ENCODE measurements around the gene GNAQ.

GNAQ gene

GRCh38 chr9:77773381-77773780 lies 258.2 kb downstream of the GNAQ start:
- Histone ChIP-seq H3K27me3 (replicated peaks in 2 of 5; ENCODE audit: control insufficient read depth in 4 of 5, insufficient read depth in 5 of 5, low read length in 4 of 5) (no peaks in the 10 kb centered on the region), H3K27ac (ENCODE audit: insufficient read depth in 1 of 2, low read depth in 1 of 2, low read length in 2 of 2, poor library complexity in 1 of 2, severe bottlenecking in 2 of 2) (no peak overlapping the region), H3K36me3 (ENCODE audit: control insufficient read depth in 4 of 4, insufficient read depth in 4 of 4, low read length in 3 of 4) (peaks cover 12 to 49% (median 20%) of the 10 kb centered on the region in 4 experiments), H3K4me1 (ENCODE audit: control extremely low read depth in 1 of 4, control insufficient read depth in 4 of 4, insufficient read depth in 4 of 4, low read length in 3 of 4) (peaks cover 0 to 15% (median 11%) of the 10 kb centered on the region in 4 experiments), H3K9me3 (ENCODE audit: control extremely low read depth in 1 of 5, control insufficient read depth in 4 of 5, insufficient read depth in 2 of 5, low read depth in 1 of 5, low read length in 4 of 5) (peaks cover 2 to 24% (median 4%) of the 10 kb centered on the region in 5 experiments), H3K4me3 (ENCODE audit: control insufficient read depth in 1 of 7, extremely low read depth in 1 of 7, insufficient read depth in 4 of 7, low read depth in 2 of 7, low read length in 6 of 7) (no peak overlapping the region)
- CTCF ChIA-PET: interaction anchor here (1.1 to 3.2 kb wide), 2 partner anchors 22 to 92 kb away, joined by 4 to 9 read pairs; no protein-coding TSS in a partner anchor
- 100% methylated on average over 1 of the region's 3 CpGs for WGBS (ENCODE audit: insufficient coverage)
- POLR2A ChIA-PET: no interaction called here
- no peak for DNase-seq

GRCh38 chr9:77772646-77773045 lies 259.0 kb downstream of the GNAQ start:
- Histone ChIP-seq H3K4me1 (ENCODE audit: control extremely low read depth in 1 of 4, control insufficient read depth in 4 of 4, insufficient read depth in 4 of 4, low read length in 3 of 4) (peaks cover 0 to 15% (median 11%) of the 10 kb centered on the region in 4 experiments), H3K9me3 (ENCODE audit: control extremely low read depth in 1 of 5, control insufficient read depth in 4 of 5, insufficient read depth in 2 of 5, low read depth in 1 of 5, low read length in 4 of 5) (peaks cover under 1 to 18% (median 2%) of the 10 kb centered on the region in 5 experiments), H3K27ac (ENCODE audit: insufficient read depth in 1 of 2, low read depth in 1 of 2, low read length in 2 of 2, poor library complexity in 1 of 2, severe bottlenecking in 2 of 2) (no peak overlapping the region), H3K27me3 (replicated peaks in 2 of 5; ENCODE audit: control insufficient read depth in 4 of 5, insufficient read depth in 5 of 5, low read length in 4 of 5) (no peaks in the 10 kb centered on the region), H3K36me3 (ENCODE audit: control insufficient read depth in 4 of 4, insufficient read depth in 4 of 4, low read length in 3 of 4) (peaks cover 8 to 46% (median 17%) of the 10 kb centered on the region in 4 experiments), H3K4me3 (ENCODE audit: control insufficient read depth in 1 of 7, extremely low read depth in 1 of 7, insufficient read depth in 4 of 7, low read depth in 2 of 7, low read length in 6 of 7) (no peak overlapping the region)
- POLR2A ChIA-PET: no interaction called here
- WGBS (ENCODE audit: insufficient coverage): no CpG with 5 or more reads among the region's 5 CpGs
- CTCF ChIA-PET: interaction anchor here (1.1 to 3.2 kb wide), 2 partner anchors 21 to 93 kb away, joined by 4 to 9 read pairs; no protein-coding TSS in a partner anchor
- no peak for DNase-seq

DNA sequence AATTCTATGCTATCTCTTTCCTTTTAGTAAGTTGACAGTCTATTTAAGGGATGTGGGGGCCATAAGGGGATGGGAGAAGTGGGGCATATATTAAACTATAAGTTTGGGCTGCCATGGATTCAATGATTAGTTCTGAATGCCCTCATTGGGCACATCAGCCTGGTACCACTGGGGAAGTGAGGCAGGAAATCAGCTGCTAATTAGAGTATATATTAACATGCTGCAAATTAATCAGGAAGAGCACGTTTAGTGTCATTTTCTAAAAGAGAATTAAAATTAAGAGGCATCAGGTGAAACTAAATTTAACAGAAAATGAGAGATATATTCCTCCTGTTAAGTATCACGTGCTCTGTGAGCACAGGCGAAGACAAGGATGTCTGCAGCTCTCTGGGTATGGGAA lies 260.4 kb downstream of the GNAQ start:
- POLR2A ChIA-PET: no interaction called here
- WGBS (ENCODE audit: insufficient coverage): 88% methylated on average over 1 of the region's 3 CpGs
- no peak for DNase-seq

GRCh38 chr9:77770340-77770739 lies 261.3 kb downstream of the GNAQ start:
- H3K9me3 ChIP-seq (ENCODE audit: control extremely low read depth in 1 of 5, control insufficient read depth in 4 of 5, insufficient read depth in 2 of 5, low read depth in 1 of 5, low read length in 4 of 5): peaks cover 0 to 6% (median 0%) of the 10 kb centered on the region in 5 experiments
- CTCF ChIA-PET: interaction anchor here (0.6 to 1.3 kb wide), 4 partner anchors 12 to 440 kb away, joined by 3 to 5 read pairs (median 3); no protein-coding TSS in a partner anchor
- no peak overlapping the region for H3K4me3 ChIP-seq (ENCODE audit: control insufficient read depth in 1 of 7, extremely low read depth in 1 of 7, insufficient read depth in 4 of 7, low read depth in 2 of 7, low read length in 6 of 7)
- peaks cover 0 to 15% (median 11%) of the 10 kb centered on the region in 4 experiments for H3K4me1 ChIP-seq (ENCODE audit: control extremely low read depth in 1 of 4, control insufficient read depth in 4 of 4, insufficient read depth in 4 of 4, low read length in 3 of 4)
- WGBS (ENCODE audit: insufficient coverage): 97% methylated on average over 6 of the region's 6 CpGs
- DNase-seq: no peak
- POLR2A ChIA-PET: no interaction called here
- no peaks in the 10 kb centered on the region for H3K27me3 ChIP-seq (replicated peaks in 2 of 5; ENCODE audit: control insufficient read depth in 4 of 5, insufficient read depth in 5 of 5, low read length in 4 of 5)
- peaks cover 3 to 44% (median 19%) of the 10 kb centered on the region in 4 experiments for H3K36me3 ChIP-seq (ENCODE audit: control insufficient read depth in 4 of 4, insufficient read depth in 4 of 4, low read length in 3 of 4)
- no peak overlapping the region for H3K27ac ChIP-seq (ENCODE audit: insufficient read depth in 1 of 2, low read depth in 1 of 2, low read length in 2 of 2, poor library complexity in 1 of 2, severe bottlenecking in 2 of 2)

More for the DNA sequence above, 260.4 kb downstream of the GNAQ start:
- peaks cover 0 to 15% (median 11%) of the 10 kb centered on the region in 4 experiments for H3K4me1 ChIP-seq (ENCODE audit: control extremely low read depth in 1 of 4, control insufficient read depth in 4 of 4, insufficient read depth in 4 of 4, low read length in 3 of 4)
- peaks cover 0 to 4% (median 0%) of the 10 kb centered on the region in 5 experiments for H3K9me3 ChIP-seq (ENCODE audit: control extremely low read depth in 1 of 5, control insufficient read depth in 4 of 5, insufficient read depth in 2 of 5, low read depth in 1 of 5, low read length in 4 of 5)
- CTCF ChIA-PET: interaction anchor here (0.6 to 3.2 kb wide), 3 partner anchors 20 to 46 kb away, joined by 3 to 9 read pairs (median 3); no protein-coding TSS in a partner anchor
- H3K27ac ChIP-seq (ENCODE audit: insufficient read depth in 1 of 2, low read depth in 1 of 2, low read length in 2 of 2, poor library complexity in 1 of 2, severe bottlenecking in 2 of 2): peak overlapping the region in 1 of 2 experiments; percentile 32
- no peaks in the 10 kb centered on the region for H3K27me3 ChIP-seq (replicated peaks in 2 of 5; ENCODE audit: control insufficient read depth in 4 of 5, insufficient read depth in 5 of 5, low read length in 4 of 5)
- H3K36me3 ChIP-seq (ENCODE audit: control insufficient read depth in 4 of 4, insufficient read depth in 4 of 4, low read length in 3 of 4): peaks cover 3 to 44% (median 16%) of the 10 kb centered on the region in 4 experiments
- no peak overlapping the region for H3K4me3 ChIP-seq (ENCODE audit: control insufficient read depth in 1 of 7, extremely low read depth in 1 of 7, insufficient read depth in 4 of 7, low read depth in 2 of 7, low read length in 6 of 7)

DNA sequence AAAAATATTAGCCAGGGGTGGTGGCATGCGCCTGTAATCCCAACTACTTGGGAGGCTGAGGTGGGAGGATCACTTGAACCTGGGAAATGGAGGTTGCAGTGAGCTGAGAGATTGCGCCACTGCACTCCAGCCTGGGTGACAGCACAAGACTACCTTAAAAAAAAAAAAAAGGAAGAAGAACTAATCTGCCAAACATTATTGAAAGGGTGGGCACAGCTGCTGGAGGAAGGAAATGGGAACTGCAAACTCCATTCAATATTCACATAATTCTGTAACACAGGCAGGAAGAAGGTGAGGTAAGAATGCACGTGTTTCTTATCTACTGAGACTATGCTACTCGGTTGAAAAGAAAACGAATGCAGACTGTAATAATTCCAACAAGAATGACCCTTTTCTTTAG lies 262.4 kb downstream of the GNAQ start:
- POLR2A ChIA-PET: no interaction called here

DNA sequence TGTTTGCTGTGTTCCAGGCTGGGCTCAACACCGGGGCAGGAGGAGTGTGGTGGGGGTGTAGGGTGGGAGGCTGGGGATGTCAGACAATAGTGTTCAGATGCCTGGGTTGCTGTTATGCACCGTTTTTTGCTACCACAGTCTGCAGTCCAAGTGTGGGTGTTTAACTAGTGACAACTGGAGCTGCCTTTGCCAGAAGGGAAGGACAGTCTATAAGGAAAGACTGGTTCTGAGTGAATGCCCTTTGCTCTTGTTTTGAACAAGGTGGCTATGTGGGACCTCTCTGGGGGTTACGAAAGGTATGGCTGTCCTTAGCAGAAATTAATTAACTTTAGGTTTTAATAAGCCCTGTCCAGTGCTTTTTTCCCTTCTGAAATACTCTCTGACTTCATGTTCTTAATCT lies 265.0 kb downstream of the GNAQ start:
- no peak overlapping the region for H3K4me3 ChIP-seq (ENCODE audit: control insufficient read depth in 1 of 7, extremely low read depth in 1 of 7, insufficient read depth in 4 of 7, low read depth in 2 of 7, low read length in 6 of 7)
- 100% methylated on average over 3 of the region's 3 CpGs for WGBS (ENCODE audit: insufficient coverage)
- H3K36me3 ChIP-seq (ENCODE audit: control insufficient read depth in 4 of 4, insufficient read depth in 4 of 4, low read length in 3 of 4): peaks cover 6 to 34% (median 27%) of the 10 kb centered on the region in 4 experiments
- H3K9me3 ChIP-seq (ENCODE audit: control extremely low read depth in 1 of 5, control insufficient read depth in 4 of 5, insufficient read depth in 2 of 5, low read depth in 1 of 5, low read length in 4 of 5): peaks cover 0 to 10% (median 4%) of the 10 kb centered on the region in 5 experiments
- no peak for DNase-seq
- H3K27me3 ChIP-seq (replicated peaks in 2 of 5; ENCODE audit: control insufficient read depth in 4 of 5, insufficient read depth in 5 of 5, low read length in 4 of 5): no peaks in the 10 kb centered on the region
- H3K4me1 ChIP-seq (ENCODE audit: control extremely low read depth in 1 of 4, control insufficient read depth in 4 of 4, insufficient read depth in 4 of 4, low read length in 3 of 4): peaks cover 0 to 15% (median 11%) of the 10 kb centered on the region in 4 experiments
- no peak overlapping the region for H3K27ac ChIP-seq (ENCODE audit: insufficient read depth in 1 of 2, low read depth in 1 of 2, low read length in 2 of 2, poor library complexity in 1 of 2, severe bottlenecking in 2 of 2)
- POLR2A ChIA-PET: no interaction called here
- CTCF ChIA-PET: no interaction called here

More for the DNA sequence above, 262.4 kb downstream of the GNAQ start:
- H3K4me1 ChIP-seq (ENCODE audit: control extremely low read depth in 1 of 4, control insufficient read depth in 4 of 4, insufficient read depth in 4 of 4, low read length in 3 of 4): peaks cover 0 to 15% (median 11%) of the 10 kb centered on the region in 4 experiments
- DNase-seq: peak; percentile 10 to 56 (median 45)
- no peak overlapping the region for H3K27ac ChIP-seq (ENCODE audit: insufficient read depth in 1 of 2, low read depth in 1 of 2, low read length in 2 of 2, poor library complexity in 1 of 2, severe bottlenecking in 2 of 2)
- H3K36me3 ChIP-seq (ENCODE audit: control insufficient read depth in 4 of 4, insufficient read depth in 4 of 4, low read length in 3 of 4): peaks cover 3 to 44% (median 21%) of the 10 kb centered on the region in 4 experiments
- no peak overlapping the region for H3K4me3 ChIP-seq (ENCODE audit: control insufficient read depth in 1 of 7, extremely low read depth in 1 of 7, insufficient read depth in 4 of 7, low read depth in 2 of 7, low read length in 6 of 7)
- H3K9me3 ChIP-seq (ENCODE audit: control extremely low read depth in 1 of 5, control insufficient read depth in 4 of 5, insufficient read depth in 2 of 5, low read depth in 1 of 5, low read length in 4 of 5): peaks cover 0 to 8% (median 3%) of the 10 kb centered on the region in 5 experiments
- no CpG with 5 or more reads among the region's 5 CpGs for WGBS (ENCODE audit: insufficient coverage)
- CTCF ChIA-PET: interaction anchor here (0.6 to 1.3 kb wide), 3 partner anchors 12 to 1199 kb away, joined by 3 to 4 read pairs (median 3); no protein-coding TSS in a partner anchor
- H3K27me3 ChIP-seq (replicated peaks in 2 of 5; ENCODE audit: control insufficient read depth in 4 of 5, insufficient read depth in 5 of 5, low read length in 4 of 5): no peaks in the 10 kb centered on the region

- no peak for DNase-seq
- H3K27me3 ChIP-seq (replicated peaks in 2 of 5; ENCODE audit: control insufficient read depth in 4 of 5, insufficient read depth in 5 of 5, low read length in 4 of 5): no peaks in the 10 kb centered on the region
- H3K4me1 ChIP-seq (ENCODE audit: control extremely low read depth in 1 of 4, control insufficient read depth in 4 of 4, insufficient read depth in 4 of 4, low read length in 3 of 4): peaks cover 0 to 15% (median 11%) of the 10 kb centered on the region in 4 experiments
- H3K36me3 ChIP-seq (ENCODE audit: control insufficient read depth in 4 of 4, insufficient read depth in 4 of 4, low read length in 3 of 4): peaks cover 6 to 30% (median 26%) of the 10 kb centered on the region in 4 experiments
- no CpG with 5 or more reads among the region's 2 CpGs for WGBS (ENCODE audit: insufficient coverage)
- H3K4me3 ChIP-seq (ENCODE audit: control insufficient read depth in 1 of 7, extremely low read depth in 1 of 7, insufficient read depth in 4 of 7, low read depth in 2 of 7, low read length in 6 of 7): no peak overlapping the region
- no peak overlapping the region for H3K27ac ChIP-seq (ENCODE audit: insufficient read depth in 1 of 2, low read depth in 1 of 2, low read length in 2 of 2, poor library complexity in 1 of 2, severe bottlenecking in 2 of 2)
- ChIA-PET POLR2A (no interaction called here), CTCF (interaction anchor here (0.7 kb wide), 1 partner anchor 308 kb away, joined by 3 read pairs; no protein-coding TSS in a partner anchor)
- H3K9me3 ChIP-seq (ENCODE audit: control extremely low read depth in 1 of 5, control insufficient read depth in 4 of 5, insufficient read depth in 2 of 5, low read depth in 1 of 5, low read length in 4 of 5): peaks cover 0 to 10% (median 4%) of the 10 kb centered on the region in 5 experiments
These were observed 265.8 kb downstream of the GNAQ start for GRCh38 chr9:77765781-77766259.

Data from common myeloid progenitor, CD34-positive (primary cell).